RWPE1 (cell line): ENCODE data around the gene MXRA5.
"Not testable (repeated sequence)": the region's sequence is repeated elsewhere in the genome, so short reads cannot be mapped to it uniquely, and the experiment has no call there.

Source experiments
- CTCF ChIA-PET: fragments of 350-600 bp; sonication (Branson Sonifier 250); formaldehyde crosslinking; extraction: SDS; loops from one replicate; lab custom pipeline; 2021; lab: Yijun Ruan, JAX
- POLR2A ChIA-PET: fragments of 400-600 bp; formaldehyde crosslinking; extraction: SDS; loops from one replicate; lab custom pipeline; 2020; ENCODE audit warnings: antibody characterized with exemption; ENCODE audit not compliant: low non-redundant PET; lab: Yijun Ruan, JAX
- DNase-seq: peaks from one replicate; pipeline ENCODE4 v3.0.0; 2012; ENCODE audit warnings: low spot score
- H3K27ac ChIP-seq: fragments of 450-650 bp; 2 replicates; pipeline ENCODE4 v1.5.1; 2017
- TF ChIP-seq, protein P1 (sequence below): fragments of 450-650 bp; conservative IDR thresholded peaks from 2 replicates; pipeline ENCODE4 v1.5.1; 2017; ENCODE audit warnings: low read depth, mild to moderate bottlenecking

MXRA5 gene

DNA sequence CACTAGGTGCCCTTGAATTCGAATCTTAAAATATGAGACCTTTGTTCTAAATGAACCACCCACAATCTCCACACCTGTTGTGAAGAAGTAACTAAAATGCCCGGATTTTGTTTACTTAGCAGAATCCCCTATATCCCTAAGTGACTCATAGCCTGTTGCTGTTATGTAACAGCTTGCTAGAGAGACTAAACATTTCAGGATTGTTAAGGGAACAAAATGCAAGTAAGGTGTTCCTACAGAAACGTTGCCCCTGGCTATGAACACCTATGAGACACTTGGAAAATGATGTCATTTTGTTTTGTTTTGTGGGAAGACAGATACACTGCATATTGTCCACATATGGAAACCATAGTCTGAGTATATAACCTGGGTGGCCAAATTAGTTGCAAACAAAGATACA is 24.2 kb upstream of the MXRA5 start:
- CTCF ChIA-PET = no interaction called here
- no peak for DNase-seq
- TF ChIP-seq, protein P1, sequence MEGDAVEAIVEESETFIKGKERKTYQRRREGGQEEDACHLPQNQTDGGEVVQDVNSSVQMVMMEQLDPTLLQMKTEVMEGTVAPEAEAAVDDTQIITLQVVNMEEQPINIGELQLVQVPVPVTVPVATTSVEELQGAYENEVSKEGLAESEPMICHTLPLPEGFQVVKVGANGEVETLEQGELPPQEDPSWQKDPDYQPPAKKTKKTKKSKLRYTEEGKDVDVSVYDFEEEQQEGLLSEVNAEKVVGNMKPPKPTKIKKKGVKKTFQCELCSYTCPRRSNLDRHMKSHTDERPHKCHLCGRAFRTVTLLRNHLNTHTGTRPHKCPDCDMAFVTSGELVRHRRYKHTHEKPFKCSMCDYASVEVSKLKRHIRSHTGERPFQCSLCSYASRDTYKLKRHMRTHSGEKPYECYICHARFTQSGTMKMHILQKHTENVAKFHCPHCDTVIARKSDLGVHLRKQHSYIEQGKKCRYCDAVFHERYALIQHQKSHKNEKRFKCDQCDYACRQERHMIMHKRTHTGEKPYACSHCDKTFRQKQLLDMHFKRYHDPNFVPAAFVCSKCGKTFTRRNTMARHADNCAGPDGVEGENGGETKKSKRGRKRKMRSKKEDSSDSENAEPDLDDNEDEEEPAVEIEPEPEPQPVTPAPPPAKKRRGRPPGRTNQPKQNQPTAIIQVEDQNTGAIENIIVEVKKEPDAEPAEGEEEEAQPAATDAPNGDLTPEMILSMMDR = no peak
- POLR2A ChIA-PET = no interaction called here
- H3K27ac ChIP-seq = no peak overlapping the region

GRCh38 chrX:3362956-3363355 is 16.5 kb upstream of the MXRA5 start:
- ChIA-PET CTCF (no interaction called here), POLR2A (no interaction called here)
- H3K27ac ChIP-seq = no peak overlapping the region
- DNase-seq = peak; percentile 33
- TF ChIP-seq, protein P1 = no peak

DNA sequence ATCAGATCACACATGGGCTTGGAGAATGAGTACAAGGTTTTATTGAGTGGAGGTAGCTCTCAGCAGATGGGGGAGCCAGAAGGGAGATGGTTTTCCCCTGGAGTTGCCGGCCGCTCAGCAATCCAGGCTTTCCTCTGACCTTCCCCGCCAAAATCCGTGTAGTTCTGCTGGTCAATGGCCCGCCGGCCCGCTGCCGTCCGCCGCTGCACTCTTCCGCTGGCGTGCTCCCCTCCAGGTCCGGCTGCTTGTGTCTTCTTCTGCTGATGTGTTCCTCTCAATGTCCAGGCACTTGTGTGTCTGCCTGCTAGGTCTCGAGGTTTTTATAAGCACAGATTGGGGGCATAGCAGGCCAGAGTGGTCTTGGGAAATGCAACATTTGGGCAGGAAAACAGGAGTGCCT is 14.4 kb upstream of the MXRA5 start:
- TF ChIP-seq, protein P1 = no peak
- ChIA-PET POLR2A (no interaction called here), CTCF (no interaction called here)
- no peak for DNase-seq
- no peak overlapping the region for H3K27ac ChIP-seq

DNA sequence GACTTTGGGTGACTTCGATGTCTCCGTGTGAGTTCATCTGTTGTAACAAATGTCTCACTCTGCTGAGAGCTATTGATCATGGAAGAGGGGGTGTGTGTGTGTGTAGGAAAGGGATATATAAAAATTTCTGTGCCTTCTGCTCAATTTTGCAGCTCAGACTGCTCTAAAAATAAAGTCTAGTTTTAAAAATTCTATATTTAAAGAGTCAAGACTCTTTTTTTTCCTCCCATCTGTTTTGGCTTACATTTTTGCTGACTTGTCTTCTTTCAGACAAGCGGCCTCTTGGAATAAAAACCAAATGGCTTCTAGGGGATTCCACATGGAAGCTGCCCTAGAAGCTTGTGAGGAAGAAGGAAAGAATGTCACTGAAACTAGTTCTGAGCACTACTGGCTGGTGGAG is 6.3 kb upstream of the MXRA5 start:
- H3K27ac ChIP-seq, CTCF ChIA-PET, DNase-seq, POLR2A ChIA-PET: not testable (repeated sequence)

DNA sequence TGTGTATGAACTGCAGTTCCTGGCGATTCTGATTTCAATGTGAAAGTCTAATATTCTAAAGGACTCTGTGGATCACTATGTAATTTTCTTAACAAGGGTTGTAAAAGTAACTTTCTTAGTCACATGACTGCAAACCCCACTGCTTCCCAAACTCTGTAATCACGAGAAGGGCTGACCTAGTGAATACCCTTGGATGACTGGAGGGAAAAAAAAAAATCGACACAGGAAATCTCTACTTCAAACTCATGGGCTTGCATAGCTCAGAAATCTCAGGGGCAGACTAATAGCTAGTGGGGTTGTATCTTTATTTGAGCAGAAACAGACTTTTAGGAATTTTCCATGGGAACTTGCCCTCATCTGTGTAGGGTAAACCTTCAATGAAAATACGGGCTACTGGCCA is 4.8 kb upstream of the MXRA5 start:
- TF ChIP-seq, protein P1 = no peak
- DNase-seq = no peak
- POLR2A ChIA-PET = no interaction called here
- CTCF ChIA-PET = no interaction called here
- no peak overlapping the region for H3K27ac ChIP-seq

GRCh38 chrX:3348191-3348590 is 1.7 kb upstream of the MXRA5 start:
- peak; percentile 0 for DNase-seq
- no peak overlapping the region for H3K27ac ChIP-seq
- CTCF ChIA-PET = no interaction called here
- TF ChIP-seq, protein P1 = no peak
- POLR2A ChIA-PET = no interaction called here

DNA sequence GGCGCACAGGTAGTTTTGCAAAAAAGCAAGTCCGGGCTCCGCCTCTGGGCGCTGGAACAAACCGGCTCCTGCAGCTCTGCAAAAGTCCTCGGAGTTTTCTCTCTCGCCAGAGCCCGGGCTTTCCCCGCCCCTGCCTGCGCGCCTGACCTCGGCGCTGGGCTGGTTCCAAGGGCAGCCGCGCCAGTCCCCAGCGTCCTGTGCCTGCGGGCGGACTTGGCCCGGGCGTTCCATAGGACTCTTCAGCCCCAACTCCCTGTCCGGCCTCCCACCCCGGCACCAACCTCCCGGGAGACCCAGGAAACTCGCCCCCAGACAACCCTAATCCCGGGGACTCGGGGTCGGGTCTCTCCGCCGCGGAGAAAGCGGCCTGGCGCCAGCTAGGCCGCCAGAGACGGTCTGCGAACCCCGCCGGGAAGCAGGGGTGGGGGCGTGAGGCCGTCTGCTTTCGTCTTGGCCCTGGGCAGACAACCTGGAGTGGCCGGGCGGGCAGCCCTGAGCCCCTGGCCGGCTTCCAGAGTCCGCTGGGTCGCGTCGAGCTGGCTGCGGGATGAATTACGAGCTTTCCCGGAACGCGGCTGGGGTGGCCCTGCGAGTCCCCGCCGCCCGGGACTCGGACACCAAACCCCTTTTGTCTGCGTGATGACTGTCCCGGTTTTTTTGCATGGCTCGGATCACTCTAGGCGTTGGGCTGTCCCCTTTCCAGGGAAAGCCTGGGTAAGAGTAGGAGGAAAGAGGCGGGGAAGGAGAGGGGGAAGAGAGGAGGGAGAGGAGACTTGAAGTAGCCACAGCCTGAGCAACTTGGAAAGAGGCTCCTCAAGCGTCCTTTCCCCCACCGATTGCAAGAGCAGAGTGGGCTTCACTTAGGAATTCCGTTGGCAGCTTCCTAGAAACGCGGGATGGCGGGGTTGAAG is 916 bp downstream of the MXRA5 start:
- TF ChIP-seq, protein P1 = no peak
- peak; percentile 38 for DNase-seq
- CTCF ChIA-PET = interaction anchor here (0.5 kb wide), 1 partner anchor 304 kb away, joined by 3 read pairs; no protein-coding TSS in a partner anchor
- POLR2A ChIA-PET = no interaction called here
- H3K27ac ChIP-seq = peak overlapping the region; percentile 75

GRCh38 chrX:3343569-3343968 is 2.9 kb downstream of the MXRA5 start:
- DNase-seq, CTCF ChIA-PET, H3K27ac ChIP-seq, POLR2A ChIA-PET: not testable (repeated sequence)
